ENCODE measurements around the gene TMSB10.

The TMSB10 gene

GRCh38 chr2:84924173-84925106 lies 19.0 kb downstream of the TMSB10 start:
- no peak for TF ChIP-seq EP300 (IDR thresholded peaks at IDR 0.05; ENCODE audit: borderline replicate concordance)
- no peak for TF ChIP-seq CEBPB (IDR thresholded peaks at IDR 0.05)
- no peak for TF ChIP-seq EGR1 (IDR thresholded peaks at IDR 0.05)
- no peak for TF ChIP-seq FOXM1 (IDR thresholded peaks at IDR 0.05; ENCODE audit: borderline replicate concordance, low read depth)
- TF ChIP-seq TAF1 (IDR thresholded peaks at IDR 0.05; ENCODE audit: low read depth) = no peak
- no peak for TF ChIP-seq USF1 (IDR thresholded peaks at IDR 0.05)
- no peak for TF ChIP-seq CREB1 (IDR thresholded peaks at IDR 0.05; ENCODE audit: low read depth)
- TF ChIP-seq NFIC (IDR thresholded peaks at IDR 0.05) = no peak
- no peak for TF ChIP-seq RAD21 (IDR thresholded peaks at IDR 0.05; ENCODE audit: low read depth)
- TF ChIP-seq ZBTB7A (IDR thresholded peaks at IDR 0.05; ENCODE audit: low read depth) = no peak
- no peak for TF ChIP-seq TCF12 (IDR thresholded peaks at IDR 0.05; ENCODE audit: low read depth)
- no peak for TF ChIP-seq MAX (IDR thresholded peaks at IDR 0.05)
- TF ChIP-seq TEAD4 (IDR thresholded peaks at IDR 0.05) = no peak

GRCh38 chr2:84925336-84925723 lies 19.9 kb downstream of the TMSB10 start:
- TF ChIP-seq CREB1 (IDR thresholded peaks at IDR 0.05; ENCODE audit: low read depth) (no peak), FOXM1 (IDR thresholded peaks at IDR 0.05; ENCODE audit: borderline replicate concordance, low read depth) (no peak), NFIC (IDR thresholded peaks at IDR 0.05) (no peak), RAD21 (IDR thresholded peaks at IDR 0.05; ENCODE audit: low read depth) (no peak), EGR1 (IDR thresholded peaks at IDR 0.05) (no peak), CEBPB (IDR thresholded peaks at IDR 0.05) (no peak), USF1 (IDR thresholded peaks at IDR 0.05) (no peak)

GRCh38 chr2:84925724-84926376 lies 20.4 kb downstream of the TMSB10 start:
- peak; percentile 96 for TF ChIP-seq CEBPB (IDR thresholded peaks at IDR 0.05)
- TF ChIP-seq RAD21 (IDR thresholded peaks at IDR 0.05; ENCODE audit: low read depth) = peak; percentile 88
- peak; percentile 55; the same call in 1 of the 2 replicates for TF ChIP-seq YY1 (IDR thresholded peaks at IDR 0.05; ENCODE audit: low read depth)
- no peak; the same call in none of the 2 replicates for TF ChIP-seq USF1 (IDR thresholded peaks at IDR 0.05)
- TF ChIP-seq NFIC (IDR thresholded peaks at IDR 0.05) = peak; percentile 99
- no peak; the same call in 1 of the 2 replicates for TF ChIP-seq TAF1 (IDR thresholded peaks at IDR 0.05; ENCODE audit: low read depth)
- peak; percentile 96 for TF ChIP-seq TEAD4 (IDR thresholded peaks at IDR 0.05)
- TF ChIP-seq EGR1 (IDR thresholded peaks at IDR 0.05) = no peak
- TF ChIP-seq TCF12 (IDR thresholded peaks at IDR 0.05; ENCODE audit: low read depth) = peak; percentile 71
- TF ChIP-seq MAX (IDR thresholded peaks at IDR 0.05) = peak; percentile 90
- TF ChIP-seq EP300 (IDR thresholded peaks at IDR 0.05; ENCODE audit: borderline replicate concordance) = peak; percentile 32; the same call in 1 of the 2 replicates
- peak; percentile 51; the same call in 1 of the 2 replicates for TF ChIP-seq ZBTB7A (IDR thresholded peaks at IDR 0.05; ENCODE audit: low read depth)
- TF ChIP-seq CREB1 (IDR thresholded peaks at IDR 0.05; ENCODE audit: low read depth) = no peak
- TF ChIP-seq REST (IDR thresholded peaks at IDR 0.05; ENCODE audit: low read depth) = no peak
- TF ChIP-seq FOXM1 (IDR thresholded peaks at IDR 0.05; ENCODE audit: borderline replicate concordance, low read depth) = peak; percentile 60; the same call in 1 of the 2 replicates

- TF ChIP-seq TEAD4 (IDR thresholded peaks at IDR 0.05) (no peak), TCF12 (IDR thresholded peaks at IDR 0.05; ENCODE audit: low read depth) (no peak), NFIC (IDR thresholded peaks at IDR 0.05) (no peak), YY1 (IDR thresholded peaks at IDR 0.05; ENCODE audit: low read depth) (no peak), CREB1 (IDR thresholded peaks at IDR 0.05; ENCODE audit: low read depth) (no peak), TAF1 (IDR thresholded peaks at IDR 0.05; ENCODE audit: low read depth) (no peak), RAD21 (IDR thresholded peaks at IDR 0.05; ENCODE audit: low read depth) (no peak), REST (IDR thresholded peaks at IDR 0.05; ENCODE audit: low read depth) (no peak), FOXM1 (IDR thresholded peaks at IDR 0.05; ENCODE audit: borderline replicate concordance, low read depth) (no peak), USF1 (IDR thresholded peaks at IDR 0.05) (no peak), CEBPB (IDR thresholded peaks at IDR 0.05) (no peak), MAX (IDR thresholded peaks at IDR 0.05) (no peak), EGR1 (IDR thresholded peaks at IDR 0.05) (no peak), ZBTB7A (IDR thresholded peaks at IDR 0.05; ENCODE audit: low read depth) (no peak), EP300 (IDR thresholded peaks at IDR 0.05; ENCODE audit: borderline replicate concordance) (no peak)
These were observed 21.8 kb downstream of the TMSB10 start for GRCh38 chr2:84927275-84927627.

Measured in Ishikawa (cell line).